Kidney epithelial cell (primary cell): ENCODE results near the gene ADAMTS1. TPM values are rescaled to one million over a fixed set of nuclear protein-coding genes. Genes with fewer than 3 reads are reported as not detected.
A peak's percentile ranks its signal among the peaks of the same experiment; 100 is the strongest.

Experiments
- DNase-seq: peaks from one replicate; pipeline ENCODE4 v3.0.0-alpha.2; 2010; ENCODE audit warnings: low read depth
- H3K27me3 ChIP-seq: 2 replicates; pipeline ENCODE4 v1.6.0; 2011; ENCODE audit warnings: low read length; ENCODE audit not compliant: control insufficient read depth, insufficient read depth
- H3K36me3 ChIP-seq: 2 replicates; pipeline ENCODE4 v1.5.1; 2011; ENCODE audit warnings: low read length; ENCODE audit not compliant: control insufficient read depth, insufficient read depth
- H3K4me3 ChIP-seq: 2 replicates; pipeline ENCODE4 v1.5.1; 2011; ENCODE audit warnings: low read depth, mild to moderate bottlenecking, control low read depth, low read length
- CTCF ChIP-seq: IDR thresholded peaks from 2 replicates; pipeline ENCODE4 v1.5.1; 2011; ENCODE audit warnings: mild to moderate bottlenecking, moderate library complexity, low read length, control low read depth, inconsistent platforms; ENCODE audit not compliant: insufficient read depth, poor library complexity, severe bottlenecking
- total RNA-seq: library from RNA; depleted of rRNA; stranded (reverse); fragments of >200 nt; gene quantifications from 2 replicates; pipeline ENCODE4 v1.2.3, GENCODE V29; 2015

The ADAMTS1 gene
- total RNA-seq, 1 donor from 2014 or later = 27.1 TPM

- no peak overlapping the region for H3K4me3 ChIP-seq
- DNase-seq = no peak
- TF ChIP-seq CTCF = no peak
- peaks cover 1% of the 10 kb centered on the region for H3K36me3 ChIP-seq
- H3K27me3 ChIP-seq = no peaks in the 10 kb centered on the region
Measured at GRCh38 chr21:26836528-26836927, 8.7 kb downstream of the ADAMTS1 start.

GRCh38 chr21:26835714-26836265 is 9.4 kb downstream of the ADAMTS1 start:
- no peak overlapping the region for H3K4me3 ChIP-seq
- DNase-seq = no peak
- peaks cover 1% of the 10 kb centered on the region for H3K36me3 ChIP-seq
- TF ChIP-seq CTCF = no peak
- H3K27me3 ChIP-seq = no peaks in the 10 kb centered on the region

GRCh38 chr21:26835027-26835713 is 10.0 kb downstream of the ADAMTS1 start:
- TF ChIP-seq CTCF = no peak
- Histone ChIP-seq H3K36me3 (peaks cover 1% of the 10 kb centered on the region), H3K27me3 (no peaks in the 10 kb centered on the region), H3K4me3 (no peak overlapping the region)
- DNase-seq = no peak

GRCh38 chr21:26834181-26834905 is 10.9 kb downstream of the ADAMTS1 start:
- Histone ChIP-seq H3K27me3 (no peaks in the 10 kb centered on the region), H3K4me3 (no peak overlapping the region), H3K36me3 (no peaks in the 10 kb centered on the region)
- peak; percentile 31 for TF ChIP-seq CTCF
- no peak for DNase-seq

GRCh38 chr21:26833460-26833939 is 11.7 kb downstream of the ADAMTS1 start:
- Histone ChIP-seq H3K4me3 (no peak overlapping the region), H3K27me3 (no peaks in the 10 kb centered on the region), H3K36me3 (no peaks in the 10 kb centered on the region)
- no peak for TF ChIP-seq CTCF
- DNase-seq = no peak
